Activated CD4-positive, alpha-beta T cell treated with anti-CD3 and anti-CD28 coated beads, Interleukin-2, Interleukin-6, amounts not matched to agents 100 ng/mL and 50 ng/mL, durations not matched to agents 16 hours and 8 hours (primary cell): ENCODE data around the gene TGFB1.

ENCODE experiments used
- DNase-seq: peaks from one replicate; pipeline ENCODE4 v3.0.0-alpha.2; 2020

Gene TGFB1

GRCh38 chr19:41339936-41340335, 13.8 kb downstream of the TGFB1 start:
- no peak for DNase-seq

DNA sequence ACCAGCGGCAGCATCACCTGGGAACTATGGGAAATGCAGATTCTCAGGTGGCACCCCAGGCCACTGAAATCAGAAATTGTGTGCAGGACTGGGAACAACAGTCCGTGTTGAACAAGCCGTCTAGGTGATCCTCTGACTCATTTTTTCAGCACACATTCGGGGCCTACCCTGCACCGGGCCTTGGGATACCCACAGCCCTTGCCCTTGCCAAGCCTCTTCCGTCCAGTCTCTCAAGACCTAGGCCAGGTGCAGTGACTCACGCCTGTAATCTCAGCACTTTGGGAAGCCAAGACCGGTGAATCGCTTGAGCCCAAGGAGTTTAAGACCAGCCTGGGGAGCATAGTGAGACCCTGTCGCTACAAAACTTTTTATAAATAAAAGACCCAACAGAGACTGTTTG, 18.3 kb downstream of the TGFB1 start:
- no peak for DNase-seq

GRCh38 chr19:41334793-41335192, 18.9 kb downstream of the TGFB1 start:
- DNase-seq = no peak

DNA sequence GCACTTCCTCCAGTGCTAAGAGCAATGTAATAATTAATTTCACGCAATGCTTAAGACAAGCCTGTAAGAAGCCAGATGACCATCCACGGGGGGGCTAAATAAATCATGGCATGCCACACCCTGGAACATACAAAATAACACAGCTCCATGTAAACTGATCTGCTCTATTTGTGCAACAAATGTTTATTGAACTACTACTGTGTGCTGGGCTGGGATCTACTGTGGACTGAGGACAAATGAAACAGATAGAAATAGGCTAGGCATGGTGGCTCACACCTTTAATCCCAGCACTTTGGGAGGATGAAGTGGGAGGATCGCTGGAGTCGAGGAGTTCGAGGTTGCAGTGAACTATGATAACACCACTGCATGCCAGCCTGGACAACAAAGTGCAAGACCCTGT, 21.3 kb downstream of the TGFB1 start:
- DNase-seq = no peak

DNA sequence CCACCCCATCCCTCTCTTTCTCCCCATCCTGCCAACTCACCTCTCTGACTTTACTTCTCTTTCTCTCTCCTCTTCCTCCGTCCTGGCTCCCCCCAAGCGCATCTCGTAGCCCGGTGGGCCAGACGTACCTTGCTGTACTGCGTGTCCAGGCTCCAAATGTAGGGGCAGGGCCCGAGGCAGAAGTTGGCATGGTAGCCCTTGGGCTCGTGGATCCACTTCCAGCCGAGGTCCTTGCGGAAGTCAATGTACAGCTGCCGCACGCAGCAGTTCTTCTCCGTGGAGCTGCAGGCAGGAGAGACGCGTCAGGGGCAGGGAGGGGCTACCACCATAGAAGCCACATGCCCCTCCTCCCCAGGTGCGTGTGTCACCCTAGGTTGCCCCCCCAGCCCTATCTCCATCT, 21.7 kb downstream of the TGFB1 start:
- no peak for DNase-seq

DNA sequence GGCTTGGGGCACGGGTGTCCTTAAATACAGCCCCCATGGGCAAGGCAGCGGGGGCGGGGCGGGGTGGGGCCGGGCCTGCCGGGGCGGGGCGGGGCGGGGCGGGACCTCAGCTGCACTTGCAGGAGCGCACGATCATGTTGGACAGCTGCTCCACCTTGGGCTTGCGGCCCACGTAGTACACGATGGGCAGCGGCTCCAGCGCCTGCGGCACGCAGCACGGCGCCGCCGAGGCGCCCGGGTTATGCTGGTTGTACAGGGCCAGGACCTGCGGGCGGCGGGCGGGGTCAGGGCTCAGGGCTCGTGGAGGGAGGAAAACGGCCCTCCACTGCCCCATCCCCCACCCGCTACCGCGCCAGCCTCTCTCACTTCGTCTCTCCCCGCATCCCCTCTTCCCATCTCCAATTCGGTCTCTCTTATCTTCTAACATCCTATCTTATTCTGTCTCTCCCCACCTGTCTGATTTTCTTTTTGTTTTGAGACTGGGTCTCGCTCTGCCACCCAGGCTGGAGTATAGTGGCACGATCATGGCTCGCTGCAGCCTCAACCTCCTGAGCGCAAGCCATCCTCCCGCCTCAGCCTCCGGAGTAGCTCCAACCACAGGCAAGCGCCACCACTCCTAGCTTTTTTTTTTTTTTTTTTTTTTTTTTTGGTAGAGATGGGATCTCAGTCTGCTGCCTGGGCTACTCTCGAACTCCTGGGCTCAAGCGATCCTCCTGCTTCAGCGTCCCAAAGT, 22.6 kb downstream of the TGFB1 start:
- DNase-seq = no peak

GRCh38 chr19:41330481-41330880, 23.2 kb downstream of the TGFB1 start:
- no peak for DNase-seq

DNA sequence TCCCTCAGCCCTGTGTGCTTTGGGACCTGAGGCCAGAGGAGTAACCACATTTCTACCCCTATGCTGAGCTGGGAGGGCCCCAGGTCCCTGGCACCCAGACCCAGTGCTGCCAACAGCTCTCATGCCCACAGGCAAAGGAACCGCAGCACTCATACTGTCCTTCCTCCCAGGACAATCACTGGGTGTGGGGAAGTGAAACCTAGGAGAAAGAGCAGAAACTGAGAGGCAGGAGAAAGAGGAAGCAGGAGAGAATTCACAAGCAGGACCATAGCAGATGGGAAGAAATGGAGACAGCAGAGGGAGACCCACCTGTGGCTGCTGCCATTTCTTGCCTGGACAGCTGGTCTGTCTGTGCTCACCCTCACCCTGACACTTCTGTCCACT, 24.9 kb downstream of the TGFB1 start:
- no peak for DNase-seq

DNA sequence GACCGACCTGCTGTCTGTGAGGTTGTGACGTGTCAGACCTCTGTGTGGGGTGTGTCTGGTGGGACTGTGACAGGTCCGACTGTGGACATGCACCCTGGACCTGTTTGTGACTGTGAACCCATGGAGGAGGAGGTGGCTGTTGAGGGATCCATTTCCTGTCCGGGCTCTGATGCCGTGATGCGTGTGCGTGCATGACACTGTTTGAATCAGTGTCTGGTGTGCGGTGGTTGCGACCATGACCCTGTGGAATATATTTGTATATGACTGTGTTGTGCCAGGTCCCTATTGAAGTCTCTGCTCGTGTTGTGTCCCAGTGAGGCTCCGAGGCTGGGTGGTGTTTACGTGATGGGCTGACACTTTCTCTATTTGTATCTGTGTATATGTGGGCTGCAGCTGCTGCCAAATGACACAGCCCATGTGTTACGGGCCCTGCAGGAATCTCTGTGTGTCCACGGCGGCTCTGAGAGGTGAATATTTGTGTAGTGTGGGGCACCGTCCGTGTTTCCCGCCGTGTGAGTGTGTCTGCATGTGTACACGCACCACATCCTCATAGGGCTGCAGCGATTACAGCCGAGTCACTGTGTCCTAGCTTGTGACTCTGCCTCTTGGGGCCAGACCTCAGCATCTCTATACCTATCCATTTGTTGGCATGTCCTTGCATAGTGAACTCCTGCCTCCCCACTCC, 25.4 kb downstream of the TGFB1 start:
- DNase-seq = no peak

- DNase-seq = peak; percentile 92
These were observed 26.1 kb downstream of the TGFB1 start for GRCh38 chr19:41327576-41328156.

DNA sequence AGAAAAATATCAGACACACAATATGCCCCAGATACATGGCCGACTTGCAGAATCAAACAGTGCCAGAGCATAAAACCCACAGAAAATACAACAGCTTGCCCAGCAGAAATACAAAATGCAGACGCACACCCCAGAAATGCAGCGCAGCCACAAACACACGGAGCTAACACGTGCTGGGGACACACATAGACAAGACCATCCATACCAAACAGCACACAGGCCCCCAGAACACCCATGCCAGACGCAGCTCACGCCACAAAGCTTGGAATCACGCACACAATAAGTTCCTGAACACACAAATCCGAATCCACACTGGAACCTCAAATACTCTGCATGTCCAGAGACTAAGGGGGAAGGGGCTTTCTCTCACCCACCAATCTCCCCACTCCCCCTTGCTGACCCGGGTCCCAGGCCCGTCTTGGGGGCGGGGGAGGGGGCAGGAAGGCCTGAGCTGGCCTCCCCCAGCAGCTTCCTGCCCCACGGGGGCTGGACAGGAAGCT, 26.6 kb downstream of the TGFB1 start:
- DNase-seq = no peak

GRCh38 chr19:41325947-41326706, 27.6 kb downstream of the TGFB1 start:
- DNase-seq = no peak

- DNase-seq = no peak
These were observed 28.1 kb downstream of the TGFB1 start for GRCh38 chr19:41325640-41325946.

DNA sequence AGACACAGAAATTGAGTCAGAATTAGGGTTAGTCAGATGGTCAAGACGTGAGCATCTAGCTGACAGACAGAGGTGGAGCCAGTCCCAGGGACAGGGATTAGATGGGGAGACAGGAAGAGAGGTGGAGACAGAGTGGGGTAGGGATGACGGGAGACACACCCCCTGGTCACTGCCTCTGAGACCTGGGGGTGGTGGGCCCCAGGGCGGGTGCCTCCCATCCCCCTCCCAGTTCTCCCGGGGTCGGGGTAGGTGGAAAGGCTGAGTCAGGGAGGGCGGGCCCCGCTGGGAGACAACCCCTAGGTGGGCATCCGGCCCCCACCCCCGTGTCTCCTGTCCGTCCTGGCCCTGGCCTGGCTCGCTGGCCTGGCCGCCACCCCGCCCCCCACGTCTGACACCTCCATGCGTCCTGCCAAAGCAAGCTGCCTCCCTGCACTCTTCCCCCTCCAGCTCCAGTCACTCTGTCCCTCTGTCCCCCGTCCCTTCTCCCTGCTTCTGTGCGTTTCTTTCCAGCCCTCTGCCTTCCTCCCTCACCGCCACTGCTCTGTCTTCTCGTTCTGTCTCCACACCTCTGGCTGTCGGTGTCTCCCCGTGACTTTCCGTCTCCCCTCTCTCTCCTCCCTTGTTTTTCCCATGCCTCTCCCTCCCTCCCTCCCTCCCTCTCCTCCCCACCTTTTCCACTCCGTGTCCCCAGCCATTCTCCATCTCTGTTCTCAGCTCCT, 28.6 kb downstream of the TGFB1 start:
- no peak for DNase-seq

- DNase-seq = no peak
These were observed 29.5 kb downstream of the TGFB1 start for GRCh38 chr19:41324231-41324702.

- DNase-seq = no peak
These were observed 30.1 kb downstream of the TGFB1 start for GRCh38 chr19:41323430-41324125.

GRCh38 chr19:41323023-41323422, 30.7 kb downstream of the TGFB1 start:
- DNase-seq = no peak

- DNase-seq = no peak
These were observed 31.3 kb downstream of the TGFB1 start for GRCh38 chr19:41322451-41322850.

DNA sequence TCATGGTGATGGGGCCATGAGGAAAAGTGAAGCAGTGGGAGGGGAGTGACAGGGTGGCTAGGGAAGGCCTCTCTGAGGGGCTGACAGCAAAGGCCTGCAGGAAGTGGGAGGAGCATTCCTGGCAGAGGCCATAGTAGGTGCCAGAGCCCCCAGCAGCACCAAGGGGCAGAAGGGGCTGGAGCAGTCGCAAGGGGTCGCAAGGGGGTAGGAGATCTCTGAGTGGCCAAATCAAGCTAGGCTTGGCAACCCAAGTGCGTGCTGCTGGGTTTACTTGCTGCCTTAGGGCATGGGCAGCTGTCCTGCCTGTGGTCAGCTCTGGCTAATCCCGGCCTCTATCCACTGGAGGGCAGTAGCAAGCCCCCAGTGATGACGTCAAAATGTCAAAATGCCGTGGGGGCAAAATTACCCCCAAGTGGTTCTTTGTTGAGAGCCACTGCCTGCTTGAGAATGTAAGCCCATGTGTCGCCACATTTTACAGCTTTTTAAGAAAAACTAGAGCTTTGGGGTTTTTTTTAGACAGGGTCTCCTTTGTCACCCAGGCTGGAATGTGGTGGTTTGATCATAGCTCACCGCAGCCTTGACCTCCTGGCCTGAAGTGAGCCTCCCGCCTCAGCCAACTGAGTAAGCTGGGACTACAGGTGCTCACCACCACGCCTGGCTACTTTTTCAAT, 32.0 kb downstream of the TGFB1 start:
- DNase-seq = no peak

- no peak for DNase-seq
These were observed 32.5 kb downstream of the TGFB1 start for GRCh38 chr19:41321204-41321599.

- no peak for DNase-seq
These were observed 33.2 kb downstream of the TGFB1 start for GRCh38 chr19:41320568-41320967.

- no peak for DNase-seq
These were observed 33.6 kb downstream of the TGFB1 start for GRCh38 chr19:41320185-41320518.
